Skeletal muscle satellite cell (primary cell): Measurements from ENCODE around the gene FOXB1.

Experiments
- H3K27me3 ChIP-seq: 2 replicates; pipeline ENCODE4 v1.7.0; 2013; ENCODE audit warnings: low read length; ENCODE audit not compliant: control insufficient read depth, insufficient read depth
- H3K36me3 ChIP-seq: 2 replicates; pipeline ENCODE4 v1.7.0; 2013; ENCODE audit warnings: mild to moderate bottlenecking, control low read depth, low read length; ENCODE audit not compliant: insufficient read depth
- H3K4me1 ChIP-seq: 2 replicates; pipeline ENCODE4 v1.7.0; 2013; ENCODE audit warnings: low read length; ENCODE audit not compliant: control insufficient read depth, insufficient read depth
- H3K4me2 ChIP-seq: 2 replicates; pipeline ENCODE4 v1.7.0; 2013; ENCODE audit warnings: mild to moderate bottlenecking, low read length
- H3K4me3 ChIP-seq: 2 replicates; pipeline ENCODE4 v1.7.0; 2013; ENCODE audit warnings: low read length
- H3K9ac ChIP-seq: 2 replicates; pipeline ENCODE4 v1.7.0; 2013; ENCODE audit warnings: mild to moderate bottlenecking, low read depth, low read length, moderate library complexity
- H3K9me3 ChIP-seq: replicated peaks from 2 replicates; pipeline ENCODE4 v1.7.0; 2013; ENCODE audit warnings: mild to moderate bottlenecking, control low read depth, low read length

FOXB1 gene

DNA sequence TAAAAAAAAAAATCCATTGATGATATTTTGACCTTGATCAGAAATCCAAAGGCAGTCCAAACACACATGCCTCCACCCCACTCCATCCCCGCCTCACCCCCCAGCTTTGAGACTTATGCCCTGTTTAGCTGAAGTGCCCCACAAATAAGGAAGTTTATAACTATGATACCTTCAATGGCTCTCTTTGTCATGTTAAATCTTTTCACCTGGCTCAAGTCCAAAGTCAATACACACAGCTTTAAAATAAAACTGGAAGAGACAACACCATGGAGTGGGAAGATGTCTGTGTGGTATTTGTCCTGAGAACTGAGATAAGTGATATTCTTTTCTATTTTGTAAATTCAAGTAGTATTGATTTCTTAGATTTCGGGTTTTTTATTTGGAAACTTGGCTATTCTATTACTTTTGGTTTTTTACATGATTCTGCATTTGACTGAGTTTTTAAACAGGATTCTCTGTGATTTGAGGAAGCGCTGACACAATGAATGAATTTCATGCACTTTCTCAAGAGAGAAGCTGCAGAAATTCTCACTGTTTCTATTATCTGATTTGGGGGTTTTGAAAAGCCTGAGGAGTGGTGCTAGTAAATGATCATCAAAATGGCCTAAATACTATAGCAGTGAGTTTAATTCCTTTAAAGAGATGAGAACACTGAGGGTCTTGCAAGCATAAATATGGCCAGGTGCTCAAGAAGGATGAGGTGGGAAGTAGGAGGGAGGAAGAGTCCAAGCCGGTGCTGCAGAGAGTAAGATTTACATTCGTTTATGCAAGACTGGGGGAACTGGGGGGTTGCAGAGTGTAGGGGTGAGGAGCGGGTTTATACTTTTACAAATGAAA, 5.2 kb downstream of the FOXB1 start:
- H3K4me3 ChIP-seq: no peak overlapping the region
- H3K4me1 ChIP-seq: peaks cover 21% of the 10 kb centered on the region
- H3K4me2 ChIP-seq: no peak overlapping the region
- no peak overlapping the region for H3K9ac ChIP-seq
- H3K9me3 ChIP-seq: no peaks in the 10 kb centered on the region
- H3K27me3 ChIP-seq: peaks cover 96% of the 10 kb centered on the region
- no peaks in the 10 kb centered on the region for H3K36me3 ChIP-seq

DNA sequence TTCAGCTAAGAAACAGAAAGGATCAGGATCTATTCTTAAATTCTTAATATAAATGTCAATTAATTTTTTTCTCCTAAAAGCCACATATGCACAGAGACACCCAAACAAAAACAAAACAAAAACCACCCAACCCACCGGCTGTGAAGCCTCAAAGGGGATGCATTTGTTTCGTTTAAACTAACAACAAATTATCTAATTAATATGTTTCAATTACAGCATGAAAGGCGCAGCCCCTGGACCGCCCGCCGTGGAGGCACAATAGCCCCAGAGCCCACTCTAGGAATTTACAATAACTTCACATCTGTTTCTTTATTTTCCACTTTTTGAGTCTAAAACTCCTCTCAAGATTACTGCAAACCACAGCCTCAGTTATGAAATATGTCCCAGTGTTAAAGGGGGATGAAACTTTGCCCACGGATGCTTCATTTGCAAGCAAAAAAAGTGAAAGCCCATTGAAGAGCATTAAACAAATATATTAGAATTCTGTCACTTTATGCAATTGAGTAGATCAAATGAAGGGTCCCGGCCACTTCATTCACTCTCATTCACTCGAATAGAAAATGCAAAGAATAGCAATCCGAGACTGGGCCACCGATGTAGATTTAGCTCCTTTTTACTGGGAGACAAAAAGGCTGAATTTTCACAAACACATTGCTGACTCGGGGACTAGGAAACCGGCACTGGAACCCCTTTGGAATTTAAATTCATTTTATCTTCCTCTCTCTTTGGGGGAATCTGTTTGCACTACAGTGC, 6.0 kb downstream of the FOXB1 start:
- Histone ChIP-seq H3K27me3 (peaks cover 89% of the 10 kb centered on the region), H3K4me1 (peaks cover 15% of the 10 kb centered on the region), H3K9me3 (no peaks in the 10 kb centered on the region), H3K4me2 (no peak overlapping the region), H3K4me3 (no peak overlapping the region), H3K36me3 (no peaks in the 10 kb centered on the region), H3K9ac (no peak overlapping the region)

DNA sequence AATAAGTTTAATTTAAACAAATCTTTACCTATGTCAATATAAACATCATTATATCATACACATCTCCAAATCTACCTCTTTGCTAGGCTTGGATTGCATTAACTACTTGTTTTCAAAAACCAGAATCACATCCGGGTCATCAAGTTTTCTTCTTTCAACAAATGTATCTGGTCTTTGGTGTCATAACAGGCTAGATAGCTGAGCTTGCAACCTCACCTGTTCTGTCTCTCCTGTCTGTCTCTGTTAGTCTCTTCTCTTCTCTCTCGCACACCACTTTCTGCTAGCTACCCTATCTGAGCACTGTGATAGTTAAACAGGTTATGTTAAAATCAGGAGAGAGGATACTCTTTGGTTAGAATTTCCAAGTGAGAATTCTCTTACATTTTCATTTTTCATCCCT, 6.7 kb downstream of the FOXB1 start:
- Histone ChIP-seq H3K4me3 (no peak overlapping the region), H3K9me3 (no peaks in the 10 kb centered on the region), H3K4me2 (no peak overlapping the region), H3K9ac (no peak overlapping the region), H3K36me3 (no peaks in the 10 kb centered on the region), H3K27me3 (peaks cover 85% of the 10 kb centered on the region), H3K4me1 (peaks cover 8% of the 10 kb centered on the region)

DNA sequence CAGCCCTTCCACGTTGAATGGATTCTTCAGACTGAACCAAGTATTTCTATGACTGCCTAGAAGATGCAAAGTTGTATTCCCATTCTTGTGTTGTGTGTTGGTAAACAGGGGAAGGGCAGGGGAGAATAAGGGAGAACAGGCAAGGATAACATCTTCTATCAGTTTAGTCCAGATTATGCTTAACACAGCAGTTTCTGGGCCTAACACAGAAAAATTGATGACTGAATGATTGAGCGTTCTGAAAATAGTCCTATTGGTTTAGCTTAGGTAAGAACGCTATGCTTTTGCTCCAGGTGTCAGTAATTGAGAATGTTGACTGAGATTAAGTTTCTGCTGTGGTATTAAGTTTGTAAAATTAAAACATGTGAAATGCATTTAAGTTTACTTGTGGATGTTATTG, 8.6 kb downstream of the FOXB1 start:
- H3K4me1 ChIP-seq: no peaks in the 10 kb centered on the region
- H3K4me2 ChIP-seq: no peak overlapping the region
- no peaks in the 10 kb centered on the region for H3K36me3 ChIP-seq
- H3K4me3 ChIP-seq: no peak overlapping the region
- H3K9me3 ChIP-seq: no peaks in the 10 kb centered on the region
- no peak overlapping the region for H3K9ac ChIP-seq
- H3K27me3 ChIP-seq: peaks cover 78% of the 10 kb centered on the region

DNA sequence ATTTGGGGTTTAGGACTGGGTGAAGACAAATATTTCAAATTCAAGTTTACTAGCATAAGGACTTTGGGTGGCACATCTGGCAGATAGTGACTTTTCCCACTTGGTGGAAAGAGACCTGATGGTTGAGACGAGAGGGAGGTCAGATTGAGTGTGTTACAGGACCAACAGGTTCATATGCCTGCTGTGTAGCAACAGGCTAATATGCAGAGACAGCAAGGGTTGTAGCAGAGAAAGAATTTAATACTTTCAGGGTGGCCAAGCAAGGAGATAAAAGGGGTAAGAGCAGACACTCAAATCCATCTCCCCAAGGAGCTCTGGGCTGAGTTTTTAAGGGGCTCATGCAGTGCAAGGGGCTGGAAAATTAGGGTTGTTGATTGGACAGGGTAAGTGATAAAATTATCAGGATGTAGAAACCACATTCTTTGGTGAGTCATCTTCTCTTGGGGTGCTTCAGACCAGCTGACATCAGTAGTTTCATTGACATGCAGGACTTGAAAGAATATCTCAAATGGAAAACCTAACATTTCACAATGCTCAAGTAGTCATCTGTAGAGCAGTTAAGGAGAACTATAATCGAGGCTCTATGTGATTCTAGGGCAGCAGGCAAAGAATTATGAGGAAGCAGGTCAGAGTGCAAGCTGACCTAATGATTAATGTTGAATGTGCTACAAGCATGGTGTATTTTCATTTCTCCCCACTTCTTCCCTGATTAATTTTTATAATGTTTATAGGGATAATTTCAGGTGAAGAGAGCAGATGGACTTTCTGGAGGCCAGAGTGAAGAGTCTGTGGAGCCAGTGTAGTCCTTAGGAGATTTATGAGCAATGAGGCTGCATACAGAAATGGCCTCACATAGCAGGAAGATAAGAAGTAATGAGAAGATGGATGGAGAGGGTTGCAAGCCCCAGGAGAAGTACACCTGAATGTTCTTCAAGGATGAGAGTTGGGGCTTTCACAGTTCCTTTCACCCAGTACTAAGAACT, 13.7 kb downstream of the FOXB1 start:
- Histone ChIP-seq H3K4me3 (no peak overlapping the region), H3K9ac (no peak overlapping the region), H3K4me2 (no peak overlapping the region), H3K4me1 (no peaks in the 10 kb centered on the region), H3K27me3 (peaks cover 44% of the 10 kb centered on the region), H3K36me3 (no peaks in the 10 kb centered on the region), H3K9me3 (no peaks in the 10 kb centered on the region)

DNA sequence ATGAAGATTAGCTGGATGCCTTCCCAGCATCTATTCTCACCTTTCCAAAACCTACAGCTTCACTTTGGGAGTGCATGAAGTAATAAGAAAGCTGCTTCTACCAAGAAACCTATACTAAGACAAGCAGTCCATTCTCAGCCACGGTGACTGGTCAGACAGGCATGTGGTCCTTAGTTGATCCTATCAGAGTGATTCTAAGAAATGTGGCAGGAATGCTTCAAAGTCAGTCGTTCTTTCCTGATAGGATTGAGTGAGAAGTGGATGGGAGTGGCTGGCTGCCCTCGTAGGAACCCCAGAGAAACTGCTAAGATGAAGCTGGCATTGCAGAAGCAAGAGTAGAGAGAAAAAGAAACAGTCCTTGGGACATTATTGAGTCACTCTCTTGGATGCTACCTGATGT, 16.6 kb downstream of the FOXB1 start:
- no peaks in the 10 kb centered on the region for H3K4me1 ChIP-seq
- no peaks in the 10 kb centered on the region for H3K9me3 ChIP-seq
- no peak overlapping the region for H3K4me2 ChIP-seq
- peaks cover 31% of the 10 kb centered on the region for H3K27me3 ChIP-seq
- H3K4me3 ChIP-seq: no peak overlapping the region
- H3K9ac ChIP-seq: no peak overlapping the region
- no peaks in the 10 kb centered on the region for H3K36me3 ChIP-seq

DNA sequence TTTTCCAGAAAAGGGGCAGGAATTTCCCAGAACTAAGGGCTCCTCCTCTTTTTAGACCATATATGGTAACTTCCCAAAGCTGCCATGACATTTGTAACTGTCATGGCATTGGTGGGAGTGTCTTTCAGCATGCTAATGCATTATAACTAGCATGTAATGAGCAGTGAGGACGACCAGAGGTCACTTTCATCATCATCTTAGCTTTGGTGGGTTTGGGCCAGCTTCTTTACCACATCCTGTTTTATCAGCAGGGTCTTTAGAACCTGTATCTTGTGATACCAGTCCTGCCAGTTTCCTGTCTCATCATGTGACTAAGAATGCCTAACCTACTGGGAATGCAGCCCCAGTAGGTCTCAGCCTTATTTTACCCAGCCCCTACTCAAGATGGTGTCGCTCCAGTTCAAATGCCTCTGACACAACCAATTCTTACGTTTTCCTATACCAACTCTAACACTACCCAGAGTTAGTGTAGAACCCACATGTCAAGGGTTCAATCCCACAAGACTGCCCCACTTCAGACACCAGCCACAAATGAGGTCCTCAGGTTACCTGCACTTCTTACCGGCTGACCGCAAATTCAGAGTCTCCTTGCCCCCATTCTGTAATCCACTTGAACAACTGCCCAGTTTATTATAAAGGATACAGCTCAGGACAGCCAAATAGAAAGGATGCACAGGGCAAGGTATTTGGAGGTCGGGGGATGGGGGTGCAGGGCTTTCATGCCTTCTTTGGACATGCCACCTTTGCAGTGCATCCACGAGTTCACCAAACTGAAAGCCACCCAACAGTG, 17.7 kb downstream of the FOXB1 start:
- no peak overlapping the region for H3K4me2 ChIP-seq
- H3K36me3 ChIP-seq: no peaks in the 10 kb centered on the region
- peaks cover 28% of the 10 kb centered on the region for H3K27me3 ChIP-seq
- H3K9me3 ChIP-seq: no peaks in the 10 kb centered on the region
- H3K9ac ChIP-seq: no peak overlapping the region
- no peak overlapping the region for H3K4me3 ChIP-seq
- H3K4me1 ChIP-seq: no peaks in the 10 kb centered on the region

DNA sequence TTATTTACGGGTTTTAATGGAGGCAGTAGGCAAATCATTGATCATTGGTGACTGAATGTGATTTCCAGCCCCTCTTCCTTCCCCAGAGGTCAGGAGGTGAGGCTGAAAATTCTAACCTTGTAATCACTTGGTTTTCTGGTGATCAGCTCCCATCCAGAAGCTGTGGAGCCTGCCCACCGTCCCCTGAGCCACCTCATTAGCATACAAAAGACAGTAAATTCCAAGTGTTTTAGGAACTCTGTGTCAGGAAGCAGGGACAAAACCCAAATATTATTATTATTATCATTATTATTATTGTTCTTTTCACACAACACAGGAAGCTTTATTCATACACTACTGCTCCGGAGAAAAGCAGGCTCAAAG, 18.2 kb downstream of the FOXB1 start:
- no peak overlapping the region for H3K4me2 ChIP-seq
- H3K27me3 ChIP-seq: peaks cover 25% of the 10 kb centered on the region
- no peak overlapping the region for H3K9ac ChIP-seq
- no peak overlapping the region for H3K4me3 ChIP-seq
- H3K4me1 ChIP-seq: no peaks in the 10 kb centered on the region
- H3K36me3 ChIP-seq: no peaks in the 10 kb centered on the region
- H3K9me3 ChIP-seq: no peaks in the 10 kb centered on the region

DNA sequence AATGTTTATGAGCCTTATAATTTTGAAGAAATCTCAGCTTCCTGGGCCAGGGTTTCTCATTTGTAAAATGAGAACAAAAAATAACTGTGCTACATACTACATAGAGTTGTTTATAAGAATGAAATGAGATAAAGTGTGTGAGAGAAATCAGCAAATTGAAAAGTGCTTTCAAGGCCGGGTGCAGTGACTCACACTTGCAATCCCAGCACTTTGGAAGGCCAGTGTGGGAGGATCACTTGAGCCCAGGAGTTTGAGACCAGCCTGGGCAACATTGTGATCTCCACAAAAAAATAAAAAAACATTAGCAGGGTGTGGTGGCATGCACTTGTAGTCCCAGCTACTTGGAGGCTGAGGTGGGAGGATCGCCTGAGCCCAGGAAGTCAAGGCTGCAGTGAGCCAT, 22.4 kb downstream of the FOXB1 start:
- Histone ChIP-seq H3K4me3 (no peak overlapping the region), H3K4me1 (no peaks in the 10 kb centered on the region), H3K4me2 (no peak overlapping the region), H3K9me3 (no peaks in the 10 kb centered on the region), H3K36me3 (no peaks in the 10 kb centered on the region), H3K27me3 (peaks cover 20% of the 10 kb centered on the region), H3K9ac (no peak overlapping the region)

DNA sequence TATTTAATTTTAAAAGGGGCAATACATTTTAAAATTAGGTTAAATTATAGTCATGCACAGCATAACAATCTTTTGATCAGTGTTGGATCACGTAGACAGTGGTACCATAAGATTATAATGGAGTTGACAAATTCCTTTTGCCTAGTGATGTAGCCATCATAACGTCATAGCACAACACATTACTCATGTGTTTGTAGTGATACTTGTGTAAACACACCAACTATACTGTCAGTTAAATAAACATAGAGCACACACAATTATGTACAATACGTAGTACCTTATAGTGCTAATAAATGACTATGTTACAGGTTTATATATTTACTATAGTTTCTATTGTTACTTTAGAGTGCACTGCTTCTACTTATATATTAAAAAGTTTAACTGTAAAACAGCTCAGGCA, 31.2 kb downstream of the FOXB1 start:
- H3K4me2 ChIP-seq: no peak overlapping the region
- no peaks in the 10 kb centered on the region for H3K4me1 ChIP-seq
- no peaks in the 10 kb centered on the region for H3K9me3 ChIP-seq
- H3K27me3 ChIP-seq: peaks cover 46% of the 10 kb centered on the region
- H3K9ac ChIP-seq: no peak overlapping the region
- H3K4me3 ChIP-seq: no peak overlapping the region
- no peaks in the 10 kb centered on the region for H3K36me3 ChIP-seq
